Activated CD8-positive, alpha-beta T cell treated with anti-CD3 and anti-CD28 coated beads for 36 hours (primary cell): ENCODE data around the gene SND1. TPM values are rescaled to one million over a fixed set of nuclear protein-coding genes. Genes with fewer than 3 reads are reported as not detected.

Source experiments
- ATAC-seq: fragments of 200-7000 bp; cut with Tn5 transposase; one replicate; pipeline ENCODE4 v1.10.0; 2021; ENCODE audit warnings: mild to moderate bottlenecking, moderate library complexity
- CTCF ChIA-PET: fragments of 350-600 bp; sonication (Branson Sonifier 250); formaldehyde crosslinking; loops from one replicate; lab custom pipeline; 2021; ENCODE audit warnings: antibody characterized with exemption; lab: Charles Lee
- POLR2A ChIA-PET: fragments of 350-600 bp; sonication (Branson Sonifier 250); formaldehyde crosslinking; loops from one replicate; lab custom pipeline; 2021; ENCODE audit warnings: antibody characterized with exemption; lab: Charles Lee
- DNase-seq: peaks from one replicate; pipeline ENCODE4 v3.0.0-alpha.2; 2020
- H3K27ac Mint-ChIP-seq: one replicate; pipeline ENCODE4 v1.8.0; 2021; ENCODE audit warnings: mild to moderate bottlenecking, mixed read lengths
- H3K27me3 Mint-ChIP-seq: one replicate; pipeline ENCODE4 v1.8.0; 2021; ENCODE audit warnings: mixed read lengths
- H3K36me3 Mint-ChIP-seq: one replicate; pipeline ENCODE4 v1.8.0; 2021; ENCODE audit warnings: low read depth, mixed read lengths
- H3K4me1 Mint-ChIP-seq: one replicate; pipeline ENCODE4 v1.8.0; 2021; ENCODE audit warnings: low read depth, mixed read lengths
- H3K4me3 Mint-ChIP-seq: one replicate; pipeline ENCODE4 v1.8.0; 2021; ENCODE audit warnings: mild to moderate bottlenecking, moderate library complexity, mixed read lengths
- H3K9me3 Mint-ChIP-seq: one replicate; pipeline ENCODE4 v1.8.0; 2021; ENCODE audit warnings: mixed read lengths
- intact Hi-C: fragments of 100-400 bp; cut with micrococcal nuclease; formaldehyde crosslinking; loops from one replicate; pipeline ENCODE4 v1.10.0; 2022
- total RNA-seq, 2 experiments: library from RNA; stranded (reverse); gene quantifications; one replicate each; pipeline ENCODE4 v1.2.3, GENCODE V29; 2021
- TF ChIP-seq, protein P1 (sequence below): fragments of 200-600 bp; IDR thresholded peaks from one replicate; pipeline ENCODE4 v1.8.0; 2022; ENCODE audit warnings: antibody characterized with exemption, mild to moderate bottlenecking

SND1 gene
- total RNA-seq, 2 experiments from 2014 or later, result 206 to 208 TPM

DNA sequence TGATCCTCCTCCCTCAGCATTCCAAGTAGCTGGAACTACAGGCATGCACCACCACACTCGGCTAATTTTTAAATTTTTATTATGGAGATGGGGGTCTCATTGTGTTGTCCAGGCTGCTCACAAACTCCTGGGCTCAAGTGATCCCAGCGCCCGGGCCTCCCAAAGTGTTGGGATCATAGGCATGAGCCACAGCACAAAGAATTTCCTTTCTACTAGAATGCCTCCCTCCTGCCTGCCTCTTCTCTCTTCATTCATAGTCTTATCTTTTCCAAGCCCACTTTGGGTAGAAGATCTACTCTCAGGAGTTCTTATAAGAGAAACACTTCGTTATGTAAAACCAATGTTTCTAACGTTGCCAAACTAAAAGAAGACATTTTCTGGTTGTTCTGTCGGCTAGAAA lies 235.1 kb downstream of the SND1 start:
- ATAC-seq (no peak), DNase-seq (no peak)
- TF ChIP-seq, protein P1, sequence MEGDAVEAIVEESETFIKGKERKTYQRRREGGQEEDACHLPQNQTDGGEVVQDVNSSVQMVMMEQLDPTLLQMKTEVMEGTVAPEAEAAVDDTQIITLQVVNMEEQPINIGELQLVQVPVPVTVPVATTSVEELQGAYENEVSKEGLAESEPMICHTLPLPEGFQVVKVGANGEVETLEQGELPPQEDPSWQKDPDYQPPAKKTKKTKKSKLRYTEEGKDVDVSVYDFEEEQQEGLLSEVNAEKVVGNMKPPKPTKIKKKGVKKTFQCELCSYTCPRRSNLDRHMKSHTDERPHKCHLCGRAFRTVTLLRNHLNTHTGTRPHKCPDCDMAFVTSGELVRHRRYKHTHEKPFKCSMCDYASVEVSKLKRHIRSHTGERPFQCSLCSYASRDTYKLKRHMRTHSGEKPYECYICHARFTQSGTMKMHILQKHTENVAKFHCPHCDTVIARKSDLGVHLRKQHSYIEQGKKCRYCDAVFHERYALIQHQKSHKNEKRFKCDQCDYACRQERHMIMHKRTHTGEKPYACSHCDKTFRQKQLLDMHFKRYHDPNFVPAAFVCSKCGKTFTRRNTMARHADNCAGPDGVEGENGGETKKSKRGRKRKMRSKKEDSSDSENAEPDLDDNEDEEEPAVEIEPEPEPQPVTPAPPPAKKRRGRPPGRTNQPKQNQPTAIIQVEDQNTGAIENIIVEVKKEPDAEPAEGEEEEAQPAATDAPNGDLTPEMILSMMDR, result no peak
- intact Hi-C loops, result no loop called here
- peaks cover 61% of the 10 kb centered on the region for H3K36me3 Mint-ChIP-seq
- H3K4me1 Mint-ChIP-seq, result peaks cover 14% of the 10 kb centered on the region
- H3K27ac Mint-ChIP-seq, result no peak overlapping the region
- ChIA-PET CTCF (no interaction called here), POLR2A (no interaction called here)
- no peak overlapping the region for H3K4me3 Mint-ChIP-seq
- no peaks in the 10 kb centered on the region for H3K9me3 Mint-ChIP-seq
- no peaks in the 10 kb centered on the region for H3K27me3 Mint-ChIP-seq

DNA sequence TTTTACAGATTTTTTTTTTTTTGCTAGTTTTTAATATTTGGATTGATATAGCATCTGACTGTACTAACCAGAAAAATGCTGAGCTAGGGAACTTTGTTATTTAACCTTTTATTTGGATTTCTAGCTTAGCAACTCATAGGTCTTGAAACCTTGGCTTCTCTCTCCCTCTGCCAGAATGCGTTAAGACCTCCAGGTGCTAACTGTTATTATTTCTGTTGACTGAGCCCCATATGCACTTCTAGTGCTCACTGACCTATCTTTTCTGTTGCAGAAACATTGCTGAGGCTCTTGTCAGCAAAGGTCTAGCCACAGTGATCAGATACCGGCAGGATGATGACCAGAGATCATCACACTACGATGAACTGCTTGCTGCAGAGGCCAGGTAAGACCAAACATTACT lies 235.6 kb downstream of the SND1 start:
- Mint-ChIP-seq H3K27me3 (no peaks in the 10 kb centered on the region), H3K27ac (no peak overlapping the region), H3K4me3 (no peak overlapping the region), H3K4me1 (peaks cover 14% of the 10 kb centered on the region), H3K36me3 (peaks cover 63% of the 10 kb centered on the region), H3K9me3 (no peaks in the 10 kb centered on the region)
- CTCF ChIA-PET, result no interaction called here
- no peak for DNase-seq
- no peak for ATAC-seq
- POLR2A ChIA-PET, result no interaction called here
- intact Hi-C loops, result no loop called here
- TF ChIP-seq, protein P1, result no peak

DNA sequence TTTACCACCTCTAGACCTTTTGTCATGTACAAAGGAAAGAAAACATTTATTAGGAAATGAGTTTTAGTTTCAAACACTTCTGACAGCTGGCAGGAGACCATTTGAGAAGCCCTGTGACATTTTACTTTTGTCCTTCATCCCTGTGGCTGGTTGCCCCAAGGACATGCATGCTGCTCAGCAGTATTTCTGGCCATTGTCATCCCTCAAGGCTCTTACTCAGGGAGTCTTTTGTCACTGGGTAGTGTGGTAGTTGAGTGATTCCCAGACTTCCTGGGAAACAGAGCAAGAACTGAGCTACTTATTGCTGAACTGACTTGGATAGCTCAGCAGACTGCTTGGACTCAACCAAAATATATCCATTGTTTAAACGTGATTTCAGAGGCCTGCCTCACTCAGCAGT lies 236.4 kb downstream of the SND1 start:
- intact Hi-C loops, result no loop called here
- no peak overlapping the region for H3K27ac Mint-ChIP-seq
- peaks cover 69% of the 10 kb centered on the region for H3K36me3 Mint-ChIP-seq
- TF ChIP-seq, protein P1, result no peak
- no peak for DNase-seq
- POLR2A ChIA-PET, result no interaction called here
- H3K4me3 Mint-ChIP-seq, result no peak overlapping the region
- H3K9me3 Mint-ChIP-seq, result no peaks in the 10 kb centered on the region
- peaks cover 16% of the 10 kb centered on the region for H3K4me1 Mint-ChIP-seq
- no peaks in the 10 kb centered on the region for H3K27me3 Mint-ChIP-seq
- CTCF ChIA-PET, result no interaction called here
- no peak for ATAC-seq

DNA sequence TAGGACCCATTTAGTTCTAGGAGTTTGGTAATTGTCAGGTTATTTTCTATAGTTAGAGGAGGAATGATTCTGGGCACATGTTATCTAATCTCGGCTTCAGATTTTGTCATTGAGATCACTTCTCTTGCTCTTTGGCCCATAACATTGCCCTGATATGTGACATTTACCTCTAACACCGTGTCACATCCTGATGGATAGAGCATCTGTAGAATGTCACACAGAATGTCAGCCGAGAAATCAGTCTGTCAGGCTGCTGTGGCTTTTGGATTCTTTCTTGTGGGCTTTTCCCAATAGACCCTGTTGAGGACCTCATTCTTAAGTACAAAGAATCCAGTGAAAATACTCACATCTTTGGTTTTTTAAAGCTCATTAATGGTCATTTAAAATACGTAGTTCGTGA lies 236.8 kb downstream of the SND1 start:
- ATAC-seq, result no peak
- TF ChIP-seq, protein P1, result no peak
- Mint-ChIP-seq H3K27ac (no peak overlapping the region), H3K4me3 (no peak overlapping the region), H3K4me1 (peaks cover 16% of the 10 kb centered on the region), H3K36me3 (peaks cover 71% of the 10 kb centered on the region), H3K9me3 (no peaks in the 10 kb centered on the region), H3K27me3 (no peaks in the 10 kb centered on the region)
- POLR2A ChIA-PET, result interaction anchor here (0.6 kb wide), 1 partner anchor 33 kb away, joined by 3 read pairs; no protein-coding TSS in a partner anchor
- DNase-seq, result no peak
- CTCF ChIA-PET, result no interaction called here
- intact Hi-C loops, result no loop called here

DNA sequence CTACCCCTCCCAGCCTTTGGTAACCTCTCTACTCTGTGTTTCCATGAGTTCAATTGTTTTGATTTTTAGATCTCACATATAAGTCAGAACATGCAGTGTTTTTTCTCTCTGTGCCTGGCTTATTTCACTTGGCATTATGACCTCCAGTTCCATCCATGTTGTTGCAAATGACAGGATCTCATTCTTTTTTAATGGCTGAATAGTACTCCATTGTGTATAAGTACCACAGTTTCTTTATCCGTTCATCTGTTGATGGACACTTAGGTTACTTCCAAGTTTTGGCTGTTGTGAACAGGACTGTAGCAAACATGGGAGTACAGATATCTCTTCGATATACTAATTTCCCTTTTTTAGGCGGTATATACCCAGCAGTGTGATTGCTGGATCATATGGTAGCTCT lies 237.7 kb downstream of the SND1 start:
- ChIA-PET CTCF (no interaction called here), POLR2A (interaction anchor here (0.6 to 1.1 kb wide), 2 partner anchors 12 to 34 kb away, joined by 3 to 4 read pairs; no protein-coding TSS in a partner anchor)
- intact Hi-C loops, result no loop called here
- Mint-ChIP-seq H3K4me3 (no peak overlapping the region), H3K36me3 (peaks cover 68% of the 10 kb centered on the region), H3K27me3 (no peaks in the 10 kb centered on the region), H3K9me3 (no peaks in the 10 kb centered on the region), H3K27ac (no peak overlapping the region), H3K4me1 (peaks cover 16% of the 10 kb centered on the region)
- DNase-seq (no peak), ATAC-seq (no peak)
- TF ChIP-seq, protein P1, result no peak
